HG03378 (cell line): ENCODE results near the gene PLEKHD1.

ENCODE experiments used
- ATAC-seq: cut with Tn5 transposase; IDR thresholded peaks from one replicate; pipeline ENCODE4 v1.9.1; 2021; ENCODE audit warnings: mild to moderate bottlenecking, moderate library complexity; ENCODE audit not compliant: unreplicated experiment

PLEKHD1 gene

DNA sequence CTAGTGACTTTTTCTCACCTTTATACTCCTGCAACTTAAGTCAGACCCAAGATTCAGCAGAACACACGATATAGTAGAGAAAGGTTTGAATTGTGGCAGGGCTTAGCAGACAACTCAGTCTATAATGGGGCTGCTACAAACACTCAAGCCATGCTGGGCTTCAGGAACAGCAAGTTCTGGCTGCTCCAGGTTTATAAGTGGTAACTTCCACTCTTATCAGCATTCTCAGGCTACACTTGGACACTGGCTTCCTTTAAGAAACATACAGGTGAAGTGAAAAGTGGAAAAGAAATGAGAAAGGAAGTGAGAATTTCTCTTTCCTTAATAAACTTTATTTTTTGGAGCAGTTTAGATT lies 21.7 kb downstream of the PLEKHD1 start:
- no peak for ATAC-seq

GRCh38 chr14:69518289-69519101 lies 34.0 kb downstream of the PLEKHD1 start:
- no peak for ATAC-seq

DNA sequence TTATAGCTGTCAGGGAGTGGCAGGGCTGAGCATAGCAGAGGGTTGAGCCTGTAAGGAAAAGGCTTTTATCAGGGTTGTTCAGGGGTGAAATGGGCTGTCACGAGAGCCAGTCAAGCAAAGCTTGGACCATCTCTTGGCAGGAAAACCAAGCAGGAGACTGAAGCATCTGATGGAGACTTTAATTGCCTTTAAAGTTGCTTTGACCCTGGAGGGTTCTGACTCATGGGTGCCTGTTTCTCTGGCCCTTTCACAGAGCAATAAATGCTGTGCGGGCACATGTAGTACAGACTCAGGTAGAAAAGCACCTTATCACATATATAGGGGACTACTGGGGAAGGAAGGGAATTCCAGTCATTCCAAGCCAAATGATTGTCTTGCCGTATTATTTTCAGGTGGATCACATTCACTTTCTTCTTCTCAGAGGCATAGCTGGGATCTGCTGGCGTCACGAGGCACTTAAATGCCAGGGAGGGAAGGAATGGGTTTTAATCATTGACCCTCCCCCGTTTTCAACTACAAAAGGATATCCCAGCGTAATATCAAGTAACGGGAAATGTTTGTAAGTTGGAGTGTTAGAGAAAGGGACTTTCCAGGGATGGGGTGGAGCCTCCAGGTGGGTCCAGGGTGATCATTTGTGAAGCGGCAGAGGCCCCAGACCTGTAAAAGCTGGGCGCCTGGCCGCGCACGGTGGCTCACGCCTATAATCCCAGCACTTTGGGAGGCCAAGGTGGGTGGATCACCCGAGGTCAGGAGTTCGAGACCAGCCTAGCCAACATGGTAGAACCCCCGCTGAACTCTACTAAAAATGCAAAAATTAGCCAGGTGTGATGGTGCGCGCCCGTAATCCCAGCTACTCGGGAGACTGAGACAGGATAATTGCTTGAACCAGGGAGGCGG lies 34.9 kb downstream of the PLEKHD1 start:
- no peak for ATAC-seq

- no peak for ATAC-seq
These were observed 37.5 kb downstream of the PLEKHD1 start for GRCh38 chr14:69522026-69522425.

DNA sequence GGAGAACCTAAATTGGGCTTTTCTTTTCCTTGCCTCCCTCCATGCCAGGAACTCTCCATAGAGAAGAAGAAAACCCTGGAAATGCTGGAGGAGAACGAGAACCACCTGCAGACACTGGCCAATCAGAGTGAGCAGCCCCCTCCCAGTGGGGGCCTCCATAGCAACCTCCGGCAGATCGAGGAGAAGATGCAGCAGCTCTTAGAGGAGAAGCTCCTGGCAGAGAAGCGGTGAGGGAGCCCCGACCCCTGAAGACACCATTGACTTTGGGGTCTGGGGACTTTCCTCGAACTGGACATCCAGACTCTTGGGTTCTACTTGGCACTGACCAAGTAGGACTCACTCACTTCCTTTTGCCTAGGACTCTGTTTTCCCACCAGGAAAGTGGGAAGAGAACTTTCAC lies 41.4 kb downstream of the PLEKHD1 start:
- no peak for ATAC-seq

DNA sequence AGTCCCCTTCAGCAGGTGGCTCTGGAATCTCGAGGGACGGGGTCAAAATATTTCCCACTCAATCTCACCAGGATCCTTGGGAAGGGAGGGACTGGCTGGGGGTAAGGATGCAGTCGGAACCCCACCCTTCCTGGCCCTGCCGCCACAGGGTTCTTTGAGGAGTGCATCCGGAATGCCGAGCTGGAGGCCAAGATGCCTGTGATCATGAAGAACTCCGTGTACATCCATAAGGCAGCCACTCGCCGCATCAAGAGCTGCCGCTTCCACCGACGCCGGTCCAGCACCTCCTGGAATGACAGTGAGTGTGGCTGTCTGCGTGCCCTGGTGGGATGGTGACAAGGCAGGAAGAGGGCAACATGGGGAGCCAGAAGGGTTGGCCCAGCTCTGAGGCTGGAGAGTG lies 43.1 kb downstream of the PLEKHD1 start:
- ATAC-seq: no peak

GRCh38 chr14:69528143-69528542 lies 43.6 kb downstream of the PLEKHD1 start:
- ATAC-seq: no peak

DNA sequence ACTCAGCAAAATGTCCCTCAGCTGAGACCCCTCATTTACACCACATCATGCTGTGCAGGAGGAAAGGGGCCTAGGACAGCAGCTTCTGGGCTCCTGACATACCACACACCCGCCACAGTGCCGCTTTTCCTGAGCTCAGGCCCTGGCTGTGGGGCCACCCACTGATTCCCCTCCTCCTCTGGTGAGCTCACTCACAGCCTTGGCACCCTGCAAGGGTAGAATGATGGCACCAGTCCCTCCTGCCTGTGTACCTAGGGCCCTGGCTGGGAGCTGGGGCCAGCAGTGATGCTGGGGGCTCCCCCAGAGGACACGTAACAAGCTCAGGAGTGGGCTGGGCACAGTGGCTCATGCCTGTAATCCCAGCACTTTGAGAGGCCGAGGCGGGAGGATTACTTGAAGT lies 44.4 kb downstream of the PLEKHD1 start:
- no peak for ATAC-seq

GRCh38 chr14:69529563-69529962 lies 45.0 kb downstream of the PLEKHD1 start:
- no peak for ATAC-seq

DNA sequence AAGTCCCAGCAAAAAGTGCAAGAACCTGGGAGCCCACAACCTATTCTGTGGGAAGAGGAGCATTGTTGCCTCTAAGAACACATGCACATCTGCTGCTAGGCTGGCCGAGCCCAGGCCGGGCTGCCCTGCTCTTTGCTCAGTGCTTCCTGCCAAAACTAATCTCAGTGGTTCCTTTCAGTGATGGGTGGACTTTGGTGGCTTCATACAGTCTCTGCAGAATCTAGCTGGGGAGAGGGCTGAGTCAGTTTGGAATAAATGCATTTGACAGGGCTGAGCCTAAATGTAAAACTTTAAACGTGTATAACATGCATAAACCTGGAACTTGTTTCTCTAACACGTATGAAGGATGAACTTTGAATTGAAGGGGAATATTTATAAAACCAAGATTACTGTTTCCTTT lies 45.6 kb downstream of the PLEKHD1 start:
- ATAC-seq: no peak

DNA sequence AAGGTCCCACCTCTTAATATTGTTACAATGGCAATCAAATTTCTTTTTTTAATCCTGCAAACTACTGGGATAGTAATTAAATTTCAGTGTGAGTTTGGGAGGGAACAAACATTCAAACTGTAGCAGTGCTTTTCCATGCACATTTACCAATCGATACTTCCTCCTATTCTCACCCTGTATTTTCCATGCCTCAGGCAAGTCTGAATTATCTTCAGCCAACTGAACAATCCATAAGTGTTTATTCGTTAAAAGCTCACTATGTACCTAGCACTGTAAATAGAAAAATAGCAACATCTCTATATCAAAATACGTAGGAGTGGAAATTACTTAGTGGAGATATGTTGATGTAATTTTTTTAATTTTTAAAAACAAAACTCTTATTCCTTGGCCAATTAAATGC lies 46.6 kb downstream of the PLEKHD1 start:
- no peak for ATAC-seq

- ATAC-seq: no peak
These were observed 48.2 kb downstream of the PLEKHD1 start for GRCh38 chr14:69532561-69533340.

- no peak for ATAC-seq
These were observed 50.8 kb downstream of the PLEKHD1 start for GRCh38 chr14:69535230-69535848.

DNA sequence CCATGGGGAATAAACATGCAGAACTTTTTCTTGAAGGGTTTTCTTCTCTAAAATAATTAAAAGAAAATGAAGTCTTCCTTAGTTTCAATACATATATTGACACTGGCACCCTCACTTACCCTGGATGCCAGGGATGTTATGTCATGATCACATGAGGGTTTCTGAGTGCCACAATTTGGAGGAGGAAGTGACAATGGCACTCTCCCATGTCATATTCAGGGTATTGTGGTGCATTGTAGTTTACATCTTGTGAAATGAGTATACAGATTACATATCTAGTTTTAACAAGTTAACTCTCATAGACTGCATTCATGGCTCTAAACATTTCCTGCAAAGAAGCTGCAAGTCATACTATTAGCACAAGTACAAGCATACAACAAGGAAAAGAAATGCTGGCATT lies 52.4 kb downstream of the PLEKHD1 start:
- ATAC-seq: no peak

DNA sequence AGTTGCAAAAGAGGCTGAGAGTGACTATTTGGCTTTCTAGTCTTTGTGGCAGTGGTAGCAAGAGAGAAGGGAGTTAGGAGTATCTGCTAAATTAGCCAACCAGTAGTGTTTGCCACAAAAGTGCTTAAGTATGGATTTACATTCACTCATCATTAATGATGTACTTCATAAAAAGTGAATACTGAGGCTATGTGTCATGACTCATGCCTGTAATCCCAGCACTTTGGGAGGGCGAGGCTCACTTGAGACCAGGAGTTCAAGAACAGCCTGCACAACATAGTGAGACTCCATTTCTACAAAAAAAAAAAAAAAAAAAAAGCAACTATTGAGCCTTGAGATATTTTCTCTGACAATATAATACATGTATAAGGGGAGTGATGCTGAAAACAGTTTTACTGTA lies 53.4 kb downstream of the PLEKHD1 start:
- no peak for ATAC-seq

GRCh38 chr14:69538766-69539165 lies 54.2 kb downstream of the PLEKHD1 start:
- no peak for ATAC-seq

- ATAC-seq: no peak
These were observed 55.3 kb downstream of the PLEKHD1 start for GRCh38 chr14:69539631-69540410.

DNA sequence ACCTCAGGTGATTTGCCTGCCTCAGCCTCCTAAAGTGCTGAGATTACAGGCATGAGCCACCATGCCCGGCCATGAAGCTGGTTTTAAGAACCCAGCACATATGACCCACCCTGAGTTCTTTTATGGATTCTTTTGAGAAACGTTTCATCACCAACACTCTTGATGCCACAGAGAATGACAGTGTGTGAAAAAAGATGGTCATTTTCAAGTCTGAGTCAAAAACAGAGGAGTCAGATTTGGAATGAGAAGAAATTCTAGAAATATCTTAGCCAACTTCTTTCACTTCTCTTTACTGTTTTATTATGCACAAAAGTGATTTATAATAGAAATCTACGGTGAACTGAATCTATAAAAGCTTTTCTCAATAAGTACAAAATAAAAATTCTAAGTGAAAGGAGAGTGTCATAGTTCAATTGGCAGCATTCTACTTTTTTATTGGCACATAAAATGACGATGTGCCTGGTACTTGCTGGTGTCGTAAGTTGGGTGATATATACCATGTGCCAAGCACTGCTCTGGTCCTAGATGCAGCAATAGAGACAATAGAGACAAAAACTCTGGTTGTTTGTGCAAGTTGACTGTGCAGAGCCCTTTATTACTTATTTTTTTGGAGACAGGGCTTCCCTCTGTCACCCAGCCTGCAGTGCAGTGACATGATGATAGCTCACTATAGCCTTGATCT lies 56.3 kb downstream of the PLEKHD1 start:
- ATAC-seq: no peak

GRCh38 chr14:69542311-69542710 lies 57.8 kb downstream of the PLEKHD1 start:
- ATAC-seq: no peak
